GM06990 (cell line): ENCODE measurements around the gene KRT15.

Experiments
- DNase-seq: peaks from one replicate; pipeline ENCODE4 v3.0.0-alpha.2; 2011; ENCODE audit not compliant: insufficient read length; ENCODE audit errors: extremely low read depth
- H3K27me3 ChIP-seq: replicated peaks from 2 replicates; pipeline ENCODE4 v1.6.0; 2011; ENCODE audit warnings: low read length; ENCODE audit not compliant: control insufficient read depth, insufficient read depth
- H3K36me3 ChIP-seq: 2 replicates; pipeline ENCODE4 v1.5.1; 2011; ENCODE audit warnings: low read length; ENCODE audit not compliant: control insufficient read depth, insufficient read depth
- H3K4me3 ChIP-seq: replicated peaks from 2 replicates; pipeline ENCODE4 v1.5.1; 2011; ENCODE audit warnings: low read depth, mild to moderate bottlenecking, control low read depth, low read length
- TF ChIP-seq, protein P1 (sequence below): IDR thresholded peaks from 2 replicates; pipeline ENCODE4 v1.5.1; 2011; ENCODE audit warnings: low read length, control low read depth, mild to moderate bottlenecking, inconsistent platforms; ENCODE audit not compliant: insufficient read depth, poor library complexity, severe bottlenecking

The KRT15 gene

DNA sequence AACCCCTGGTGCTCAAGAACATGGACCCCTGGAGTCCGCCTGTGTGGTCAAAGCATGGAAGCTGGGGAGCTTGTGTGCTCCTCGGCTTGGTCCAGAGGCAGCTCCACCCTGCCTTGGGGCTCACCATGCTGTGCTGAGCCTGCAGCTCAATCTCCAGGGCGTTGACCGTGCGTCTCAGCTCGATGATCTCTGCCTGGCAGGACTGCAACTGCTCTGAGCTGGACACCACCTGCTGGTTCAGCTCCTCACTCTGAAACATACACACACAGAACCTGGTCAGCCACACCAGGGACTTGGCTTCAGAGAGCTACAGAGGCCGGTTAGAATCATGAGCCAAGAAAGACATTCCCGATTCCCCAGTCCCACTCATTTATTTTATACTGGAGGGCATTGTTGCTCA, 40.5 kb downstream of the KRT15 start:
- Histone ChIP-seq H3K4me3 (no peak overlapping the region), H3K27me3 (no peaks in the 10 kb centered on the region; the same call in 1 of the 2 replicates), H3K36me3 (no peaks in the 10 kb centered on the region)
- TF ChIP-seq, protein P1, sequence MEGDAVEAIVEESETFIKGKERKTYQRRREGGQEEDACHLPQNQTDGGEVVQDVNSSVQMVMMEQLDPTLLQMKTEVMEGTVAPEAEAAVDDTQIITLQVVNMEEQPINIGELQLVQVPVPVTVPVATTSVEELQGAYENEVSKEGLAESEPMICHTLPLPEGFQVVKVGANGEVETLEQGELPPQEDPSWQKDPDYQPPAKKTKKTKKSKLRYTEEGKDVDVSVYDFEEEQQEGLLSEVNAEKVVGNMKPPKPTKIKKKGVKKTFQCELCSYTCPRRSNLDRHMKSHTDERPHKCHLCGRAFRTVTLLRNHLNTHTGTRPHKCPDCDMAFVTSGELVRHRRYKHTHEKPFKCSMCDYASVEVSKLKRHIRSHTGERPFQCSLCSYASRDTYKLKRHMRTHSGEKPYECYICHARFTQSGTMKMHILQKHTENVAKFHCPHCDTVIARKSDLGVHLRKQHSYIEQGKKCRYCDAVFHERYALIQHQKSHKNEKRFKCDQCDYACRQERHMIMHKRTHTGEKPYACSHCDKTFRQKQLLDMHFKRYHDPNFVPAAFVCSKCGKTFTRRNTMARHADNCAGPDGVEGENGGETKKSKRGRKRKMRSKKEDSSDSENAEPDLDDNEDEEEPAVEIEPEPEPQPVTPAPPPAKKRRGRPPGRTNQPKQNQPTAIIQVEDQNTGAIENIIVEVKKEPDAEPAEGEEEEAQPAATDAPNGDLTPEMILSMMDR: no peak
- DNase-seq: no peak

DNA sequence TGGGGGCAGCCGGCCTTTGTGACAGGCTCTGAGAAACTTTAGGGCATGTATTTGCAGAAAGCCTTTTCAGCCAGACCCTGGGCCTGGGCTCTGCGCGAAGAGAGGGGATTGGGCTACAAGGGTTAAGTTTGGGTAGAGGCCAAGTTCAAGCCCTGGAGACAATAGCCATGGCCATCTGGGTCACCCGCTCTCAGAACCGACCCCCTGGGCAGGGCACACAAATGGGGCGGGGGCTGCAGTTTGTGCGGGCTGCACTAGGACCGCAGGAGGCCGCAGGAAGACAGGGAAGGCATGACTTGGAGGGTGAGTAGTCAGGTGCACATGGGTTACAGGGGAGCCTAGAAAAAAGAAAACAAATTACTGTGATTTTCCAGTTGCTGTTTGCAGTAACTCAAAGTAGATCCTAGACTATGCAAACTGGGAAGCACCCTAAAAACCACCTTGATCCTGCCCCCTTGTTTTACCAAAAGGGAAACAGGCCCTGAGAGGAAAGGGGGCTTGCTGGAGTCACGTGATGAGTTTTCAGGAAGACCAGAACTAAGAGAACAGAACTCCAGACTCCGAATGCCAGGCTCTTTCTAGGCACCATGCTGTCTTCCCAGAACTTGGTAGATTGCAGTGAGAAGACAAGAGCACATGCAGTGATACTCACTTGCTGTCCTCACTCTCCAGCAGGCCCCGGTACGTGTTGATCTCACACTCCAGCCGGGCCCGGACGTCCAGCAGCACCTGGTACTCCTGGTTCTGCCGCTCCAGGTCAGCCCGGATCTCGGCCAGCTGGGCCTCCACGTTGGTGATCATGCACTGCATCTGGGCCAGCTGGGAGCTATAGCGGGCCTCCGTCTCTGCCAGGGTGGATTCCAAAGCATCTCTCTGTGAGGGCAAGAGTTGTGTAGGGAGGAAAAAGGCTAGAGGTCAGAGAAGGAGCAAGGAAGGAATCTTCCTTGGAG, 41.5 kb downstream of the KRT15 start:
- TF ChIP-seq, protein P1: no peak
- no peak for DNase-seq
- Histone ChIP-seq H3K36me3 (no peaks in the 10 kb centered on the region), H3K27me3 (no peaks in the 10 kb centered on the region; the same call in none of the 2 replicates), H3K4me3 (no peak overlapping the region)

DNA sequence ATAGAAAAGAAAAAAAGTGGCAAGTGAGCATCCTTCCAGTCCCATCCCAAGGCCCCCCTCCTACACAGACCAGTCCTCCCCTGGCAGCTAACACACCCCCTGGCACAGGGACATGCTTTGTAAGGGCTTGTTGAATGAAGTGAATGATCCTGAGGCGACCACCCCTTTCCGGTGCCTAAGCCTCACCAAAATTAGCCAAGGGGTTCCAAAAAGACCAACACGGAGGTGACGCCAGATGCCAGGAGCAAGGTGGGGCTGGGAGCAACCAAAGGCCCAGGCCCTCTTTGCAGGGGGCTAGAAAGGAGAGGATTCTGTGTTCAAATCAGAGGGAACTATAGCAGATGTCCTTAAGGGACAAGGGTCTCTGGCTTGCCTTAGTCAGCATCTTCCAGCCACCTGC, 43.3 kb downstream of the KRT15 start:
- DNase-seq: no peak
- H3K4me3 ChIP-seq: no peak overlapping the region
- TF ChIP-seq, protein P1: no peak
- H3K36me3 ChIP-seq: no peaks in the 10 kb centered on the region
- no peaks in the 10 kb centered on the region; the same call in none of the 2 replicates for H3K27me3 ChIP-seq

DNA sequence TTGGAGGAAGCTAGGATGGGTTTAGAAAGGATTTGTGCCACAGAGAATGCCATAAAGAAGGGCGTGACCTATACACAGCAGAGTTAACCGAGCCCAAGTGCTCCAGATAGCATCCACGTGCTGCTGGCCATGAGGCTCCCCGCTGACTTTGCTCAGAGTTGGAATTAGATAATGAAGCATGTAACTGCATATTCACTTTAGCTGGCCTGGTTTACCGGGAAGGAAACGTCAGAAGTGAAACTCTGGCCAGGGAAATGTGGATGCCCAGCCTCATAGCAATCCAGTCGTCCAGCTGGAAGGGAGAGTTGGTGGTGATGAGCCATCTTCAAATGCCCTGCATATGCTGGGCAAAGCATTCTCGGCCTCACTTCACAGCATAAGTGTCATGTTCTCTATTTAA, 43.8 kb downstream of the KRT15 start:
- H3K4me3 ChIP-seq: no peak overlapping the region
- DNase-seq: no peak
- no peaks in the 10 kb centered on the region for H3K36me3 ChIP-seq
- TF ChIP-seq, protein P1: no peak
- no peaks in the 10 kb centered on the region; the same call in none of the 2 replicates for H3K27me3 ChIP-seq

DNA sequence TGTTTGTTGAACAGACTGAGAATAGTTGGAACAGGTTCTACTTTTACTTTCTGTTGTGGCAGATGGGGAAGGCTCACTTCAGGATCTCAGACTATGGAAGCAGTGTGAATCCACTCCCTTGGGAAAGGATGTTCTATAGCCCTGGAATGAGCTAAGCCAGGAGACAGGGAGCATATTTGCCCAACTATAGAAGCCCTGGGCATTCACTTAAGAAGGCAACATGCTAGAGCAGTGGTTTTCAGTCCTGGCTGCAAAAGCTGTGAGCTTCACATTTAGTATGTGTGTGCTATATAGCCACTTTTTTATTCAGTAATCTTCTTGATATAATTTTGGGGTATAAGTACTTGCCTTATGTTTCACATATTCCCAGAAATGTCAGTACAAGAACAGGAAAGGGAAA, 50.3 kb downstream of the KRT15 start:
- no peak for DNase-seq
- no peaks in the 10 kb centered on the region for H3K36me3 ChIP-seq
- TF ChIP-seq, protein P1: no peak
- no peak overlapping the region for H3K4me3 ChIP-seq
- no peaks in the 10 kb centered on the region; the same call in none of the 2 replicates for H3K27me3 ChIP-seq
